Activated CD4-positive, alpha-beta T cell treated with anti-CD3 and anti-CD28 coated beads, Interleukin-2, amount 50 U/mL, for 24 hours (primary cell): ENCODE measurements around the gene SLC6A8.
"Not testable (repeated sequence)": the region's sequence is repeated elsewhere in the genome, so short reads cannot be mapped to it uniquely, and the experiment has no call there.

Experiments used
- DNase-seq, 2 donors: peaks; one replicate each; pipeline ENCODE4 v3.0.0-alpha.2; 2020; ENCODE audit warnings: low read depth in 1 of 2, low spot score in 1 of 2

The SLC6A8 gene

DNA sequence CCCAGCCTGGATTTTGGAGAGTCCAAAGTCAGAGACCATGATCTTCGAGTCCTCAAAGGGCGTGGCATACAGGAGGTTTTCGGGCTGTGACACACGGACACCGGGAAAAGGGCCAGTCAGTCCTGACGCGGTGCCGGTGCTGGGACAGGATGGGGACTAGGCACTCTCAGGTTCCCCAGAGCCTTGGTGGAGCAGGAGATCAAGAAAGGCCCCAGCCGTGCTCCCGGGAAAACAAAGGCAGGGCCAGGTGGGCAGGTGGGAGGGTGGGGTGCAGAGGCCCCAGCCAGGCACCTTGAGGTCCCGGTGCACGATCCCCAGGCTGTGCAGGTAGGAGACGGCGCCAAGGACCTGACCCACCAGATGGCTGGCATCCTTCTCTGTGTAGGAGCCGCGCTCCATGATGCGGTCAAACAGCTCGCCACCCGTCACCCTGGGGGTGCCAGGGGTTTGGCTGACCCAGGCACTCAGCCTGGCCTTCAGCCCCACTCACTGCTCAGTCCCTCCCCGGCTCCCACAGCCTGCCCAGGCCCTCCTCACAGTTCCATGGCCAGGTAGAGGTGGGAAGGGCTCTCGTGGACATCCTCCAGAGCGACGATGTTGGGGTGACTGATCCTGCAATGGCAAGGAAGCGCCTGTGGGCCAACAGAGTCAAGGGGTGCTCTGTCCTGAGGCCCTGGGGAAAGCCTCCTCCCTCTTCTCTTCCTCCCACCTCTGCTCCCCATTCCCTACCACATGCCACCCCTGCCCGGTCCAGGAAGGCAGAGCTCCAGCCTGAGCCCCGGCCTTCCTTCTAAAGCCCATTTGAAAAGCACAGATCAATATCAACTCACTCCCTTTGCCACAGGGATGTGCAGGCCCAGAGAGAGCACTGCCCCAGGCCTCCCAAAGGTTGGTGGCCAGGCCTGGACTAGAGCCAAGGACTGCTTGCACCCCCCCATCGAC is 15.9 kb upstream of the SLC6A8 start:
- no peak for DNase-seq

- no peak for DNase-seq
These were observed 14.9 kb upstream of the SLC6A8 start for GRCh38 chrX:153672531-153673427.

GRCh38 chrX:153673428-153674218 is 14.1 kb upstream of the SLC6A8 start, which contains the start of gene PNCK:
TSS of gene PNCK (minus strand) at chrX:153673813. CDS start at chrX:153673076, 737 bp downstream.
- no peak for DNase-seq

DNA sequence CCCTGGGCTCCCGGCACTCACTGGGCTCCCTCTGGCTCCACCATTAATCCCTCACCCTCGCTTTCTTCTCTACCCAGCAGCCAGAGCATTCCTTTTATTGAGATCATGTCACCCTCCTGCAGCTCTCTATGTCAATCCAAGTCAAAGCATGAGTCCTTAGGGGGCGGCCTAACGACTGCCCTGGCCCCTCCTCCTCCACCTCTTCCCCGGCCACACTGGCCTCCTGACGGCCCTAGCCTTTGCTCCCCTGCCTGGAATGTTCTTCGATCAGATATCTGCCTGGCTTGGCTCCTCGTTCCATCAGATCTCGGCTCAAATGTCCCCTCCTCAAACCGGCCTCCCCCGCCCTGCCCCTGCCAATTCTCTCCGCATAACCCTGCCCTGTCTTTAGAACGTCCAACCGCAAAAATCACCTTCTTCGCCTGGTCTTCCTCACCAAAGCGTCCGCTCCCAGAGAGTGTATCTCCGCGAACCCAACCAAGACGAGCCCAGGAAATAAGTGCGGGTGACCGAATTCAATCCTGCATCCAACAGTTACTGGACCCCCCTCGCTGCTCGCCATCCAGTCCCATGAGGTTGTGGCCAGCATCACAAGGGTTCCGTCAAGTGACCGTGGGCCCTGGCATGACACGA is 13.4 kb upstream of the SLC6A8 start:
- DNase-seq: no peak

DNA sequence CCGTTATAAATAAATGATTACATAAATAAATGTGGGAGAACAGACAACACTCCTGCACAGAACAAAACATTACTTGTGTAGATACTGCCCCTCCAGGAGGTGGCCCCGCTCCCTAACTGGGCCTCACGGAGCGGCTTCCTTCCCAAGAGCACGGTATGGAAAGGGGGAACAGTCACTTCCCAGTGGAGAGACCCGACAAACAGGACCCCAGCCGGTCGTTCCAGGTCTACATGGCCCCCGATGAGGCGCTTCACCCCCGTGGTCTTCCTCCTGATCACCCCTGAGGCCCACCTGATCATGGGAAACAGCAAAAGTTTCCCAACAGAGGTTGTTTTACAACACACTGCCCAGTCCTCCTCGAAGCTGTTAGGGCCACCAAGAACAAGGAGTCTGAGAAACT is 6.6 kb upstream of the SLC6A8 start:
- no peak for DNase-seq

GRCh38 chrX:153683486-153683885 is 4.2 kb upstream of the SLC6A8 start:
- not testable (repeated sequence) for DNase-seq

DNA sequence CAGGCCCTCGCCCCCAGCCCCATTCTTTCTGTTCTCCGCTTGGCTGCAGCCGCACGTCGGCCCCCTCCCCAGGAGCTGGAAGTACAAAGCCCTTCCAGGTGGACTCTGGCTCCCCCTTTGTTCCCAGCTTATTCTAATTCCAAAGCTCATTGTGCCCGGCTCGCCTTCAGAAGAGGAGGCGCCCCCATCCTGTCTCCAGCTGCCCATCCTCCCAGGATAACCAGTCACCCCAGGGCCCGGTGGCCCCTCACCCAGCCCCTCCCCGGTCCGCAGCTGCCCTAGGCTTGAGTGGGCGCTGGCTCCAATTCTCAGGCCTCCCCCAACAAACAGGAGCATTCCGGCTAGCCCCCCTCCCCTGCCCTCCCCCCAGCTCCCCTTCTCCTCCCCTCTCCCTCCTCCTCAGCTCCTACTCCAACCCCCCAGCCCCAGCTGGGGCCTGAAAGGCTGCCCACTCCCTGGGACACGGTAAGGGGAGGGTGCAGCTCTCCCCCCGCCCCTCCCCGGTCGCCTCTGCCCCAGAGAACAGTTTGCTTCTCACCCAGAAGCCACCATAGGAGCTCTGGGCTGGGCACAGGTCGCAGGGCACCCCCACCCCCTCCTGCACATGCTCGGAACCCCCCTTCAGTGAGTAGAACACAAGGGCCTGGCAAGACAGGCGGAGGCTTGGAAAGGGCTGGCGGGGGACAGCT is 3.1 kb upstream of the SLC6A8 start:
- DNase-seq: no peak

GRCh38 chrX:153685156-153685536 is 2.6 kb upstream of the SLC6A8 start:
- no peak for DNase-seq

GRCh38 chrX:153685751-153686696 is 1.7 kb upstream of the SLC6A8 start:
- DNase-seq: no peak

GRCh38 chrX:153686711-153687110 is 1.0 kb upstream of the SLC6A8 start:
- no peak for DNase-seq

DNA sequence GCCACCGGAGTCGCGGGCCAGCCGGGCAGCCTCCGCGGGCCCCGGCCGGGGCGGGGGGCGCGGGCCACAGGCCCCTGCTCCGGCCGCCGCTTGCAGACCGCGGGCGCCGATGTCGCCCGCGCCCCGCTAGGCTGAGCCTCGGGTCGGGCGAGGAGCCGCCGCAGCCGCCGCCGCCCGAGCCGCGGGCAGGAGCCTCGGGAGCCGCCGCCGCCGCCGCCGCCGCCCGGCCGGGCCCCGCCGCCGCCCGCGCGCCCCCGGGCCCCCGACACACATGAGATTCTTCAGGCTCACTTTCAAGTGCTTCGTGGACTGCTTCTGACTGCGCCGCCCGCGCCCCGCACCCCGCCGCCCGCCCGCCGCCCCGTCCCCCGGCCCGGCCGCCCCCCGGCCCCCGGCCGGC is 345 bp downstream of the SLC6A8 start:
- no peak for DNase-seq

DNA sequence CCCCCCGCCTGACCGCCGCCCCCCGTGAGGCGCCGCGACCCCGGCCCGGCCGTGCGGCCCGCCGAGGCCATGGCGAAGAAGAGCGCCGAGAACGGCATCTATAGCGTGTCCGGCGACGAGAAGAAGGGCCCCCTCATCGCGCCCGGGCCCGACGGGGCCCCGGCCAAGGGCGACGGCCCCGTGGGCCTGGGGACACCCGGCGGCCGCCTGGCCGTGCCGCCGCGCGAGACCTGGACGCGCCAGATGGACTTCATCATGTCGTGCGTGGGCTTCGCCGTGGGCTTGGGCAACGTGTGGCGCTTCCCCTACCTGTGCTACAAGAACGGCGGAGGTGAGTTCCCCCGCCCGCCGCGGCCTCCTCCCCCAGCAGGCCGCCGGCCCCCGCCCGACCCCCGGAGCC is 780 bp downstream of the SLC6A8 start:
- DNase-seq: no peak

DNA sequence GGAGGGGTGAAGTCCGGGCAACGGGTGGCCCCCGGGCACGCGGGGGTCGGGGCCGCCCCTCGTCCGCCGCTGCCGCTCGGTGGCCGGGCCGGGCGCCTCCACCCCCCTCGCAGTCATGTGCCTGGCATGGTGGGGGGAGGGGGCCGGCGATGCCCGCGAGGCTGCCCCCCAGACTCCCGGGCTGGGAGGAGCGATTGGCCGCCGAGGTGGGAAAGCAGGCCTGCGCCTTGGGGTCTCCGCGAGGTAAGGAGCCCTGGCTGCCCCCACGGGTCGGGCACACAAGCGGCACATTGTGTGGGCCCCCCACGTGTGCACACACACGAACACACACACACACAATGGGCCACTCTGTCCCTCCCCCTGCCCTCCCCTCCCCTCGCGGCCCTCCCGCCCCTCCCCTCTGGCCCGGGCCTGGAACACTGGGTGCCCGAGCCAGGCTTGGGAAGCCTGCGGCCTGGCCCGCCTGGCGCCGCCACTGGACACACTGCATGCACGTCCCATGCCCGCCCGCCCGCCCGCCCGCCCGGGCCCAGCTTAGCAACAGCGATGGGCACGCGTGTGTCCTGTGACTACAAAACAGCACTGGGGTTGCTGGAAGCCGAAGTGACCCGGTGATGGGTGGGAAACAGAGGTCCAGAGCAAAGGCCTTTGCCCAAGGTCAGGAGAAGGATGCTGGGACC is 1.3 kb downstream of the SLC6A8 start:
- no peak for DNase-seq

- DNase-seq: no peak
These were observed 2.1 kb downstream of the SLC6A8 start for GRCh38 chrX:153689654-153690465.

GRCh38 chrX:153690466-153690865 is 2.7 kb downstream of the SLC6A8 start:
- no peak for DNase-seq

- DNase-seq: not testable (repeated sequence)
These were observed 3.5 kb downstream of the SLC6A8 start for GRCh38 chrX:153691032-153691827.

DNA sequence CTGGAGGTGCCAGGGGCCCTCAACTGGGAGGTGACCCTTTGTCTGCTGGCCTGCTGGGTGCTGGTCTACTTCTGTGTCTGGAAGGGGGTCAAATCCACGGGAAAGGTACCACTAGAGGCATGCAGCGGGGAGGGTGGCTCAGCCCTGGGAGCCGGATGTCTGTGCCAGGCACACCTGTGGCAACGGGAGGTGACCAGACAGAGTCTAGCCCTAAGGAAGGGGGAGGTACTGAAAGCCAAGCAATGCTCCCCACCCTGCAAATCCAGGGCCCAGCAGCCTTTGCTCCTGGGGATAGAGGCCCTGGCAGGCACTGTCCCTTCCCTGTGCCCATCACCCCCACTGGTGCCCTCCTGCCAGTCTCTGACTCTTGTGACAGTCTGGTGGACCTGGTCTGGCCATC is 4.3 kb downstream of the SLC6A8 start:
- no peak for DNase-seq
